NCI-H510A treated with DMSO at 0.1 percent for 48 hours (cell line): ENCODE results near the gene PPP1R12B.
"Not testable (repeated sequence)": the region's sequence is repeated elsewhere in the genome, so short reads cannot be mapped to it uniquely, and the experiment has no call there.

Experiments
- DNase-seq: peaks from one replicate; lab custom pipeline; 2025; lab: John Stamatoyannopoulos, UW

Gene PPP1R12B

DNA sequence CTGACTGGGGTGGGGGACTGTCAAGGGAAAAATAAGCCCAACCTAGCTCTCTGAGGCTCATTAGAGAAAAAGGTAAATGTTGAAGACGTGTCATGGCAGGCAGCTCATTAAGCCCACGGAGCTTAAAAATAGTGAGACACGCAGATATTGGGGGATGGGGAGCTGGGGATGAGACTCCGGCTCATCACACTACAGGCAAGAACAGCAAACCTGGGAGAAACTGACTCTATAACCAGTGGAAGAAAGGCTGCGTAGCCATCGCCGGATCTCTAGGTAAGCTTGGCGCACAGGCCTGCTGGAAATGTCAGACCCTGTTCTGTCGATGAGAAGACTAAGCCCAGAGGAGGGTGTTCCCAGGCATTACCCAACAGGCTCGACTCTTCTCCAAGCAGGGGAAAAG, 283.7 kb downstream of the PPP1R12B start:
- DNase-seq: no peak

DNA sequence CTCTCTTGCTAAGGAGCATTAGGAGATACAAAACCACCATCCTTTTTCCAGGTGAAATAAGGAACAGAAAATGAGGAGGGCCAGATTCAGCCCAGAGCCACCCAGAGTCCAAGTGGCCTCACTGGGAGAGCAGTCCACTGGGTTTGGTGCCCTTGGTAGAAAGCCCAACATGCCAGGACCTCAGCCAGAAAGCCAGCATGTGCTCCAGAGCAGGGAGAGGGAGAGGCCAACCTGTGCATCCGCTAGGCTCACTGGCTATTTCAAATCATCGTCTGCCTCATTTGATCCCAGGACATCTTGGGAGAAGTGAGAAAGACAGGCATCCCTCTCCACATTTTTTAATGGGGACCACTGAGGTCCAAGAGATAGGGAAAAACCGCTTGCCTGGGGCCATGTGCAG, 287.7 kb downstream of the PPP1R12B start:
- not testable (repeated sequence) for DNase-seq

DNA sequence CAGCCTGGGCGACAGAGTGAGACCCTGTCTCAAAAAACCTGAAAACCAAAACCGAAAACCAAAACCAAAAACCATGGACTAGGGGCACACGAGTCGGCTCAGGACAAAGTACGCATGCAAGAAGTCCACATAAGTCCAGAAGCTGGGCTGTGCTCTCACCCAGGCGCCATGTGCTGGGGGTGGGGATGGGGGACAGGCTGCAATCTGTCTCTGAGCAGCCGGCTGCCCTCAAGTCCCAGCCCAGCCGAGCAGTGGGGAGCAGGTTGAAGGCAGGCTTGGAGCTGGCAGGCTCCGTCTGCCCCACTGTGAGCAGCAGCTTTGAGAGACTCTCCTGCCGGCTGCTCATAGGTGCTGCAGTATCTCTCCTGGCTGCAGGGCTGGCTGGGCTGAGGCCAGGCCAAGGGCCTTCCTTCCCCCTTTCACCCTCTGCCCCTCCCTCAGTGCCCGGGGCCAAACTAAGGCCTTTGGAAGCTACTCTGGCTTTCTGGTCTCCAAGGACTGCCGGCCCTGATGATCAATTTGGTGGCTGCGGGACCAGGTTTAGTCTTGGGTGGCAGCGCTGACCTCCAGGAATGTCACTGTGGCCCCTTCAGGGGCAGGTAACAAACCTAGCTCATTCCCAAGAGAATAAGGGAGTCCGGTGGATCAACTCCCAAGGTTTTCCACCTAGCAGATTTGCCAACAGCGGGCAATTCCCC, 289.0 kb downstream of the PPP1R12B start:
- not testable (repeated sequence) for DNase-seq

DNA sequence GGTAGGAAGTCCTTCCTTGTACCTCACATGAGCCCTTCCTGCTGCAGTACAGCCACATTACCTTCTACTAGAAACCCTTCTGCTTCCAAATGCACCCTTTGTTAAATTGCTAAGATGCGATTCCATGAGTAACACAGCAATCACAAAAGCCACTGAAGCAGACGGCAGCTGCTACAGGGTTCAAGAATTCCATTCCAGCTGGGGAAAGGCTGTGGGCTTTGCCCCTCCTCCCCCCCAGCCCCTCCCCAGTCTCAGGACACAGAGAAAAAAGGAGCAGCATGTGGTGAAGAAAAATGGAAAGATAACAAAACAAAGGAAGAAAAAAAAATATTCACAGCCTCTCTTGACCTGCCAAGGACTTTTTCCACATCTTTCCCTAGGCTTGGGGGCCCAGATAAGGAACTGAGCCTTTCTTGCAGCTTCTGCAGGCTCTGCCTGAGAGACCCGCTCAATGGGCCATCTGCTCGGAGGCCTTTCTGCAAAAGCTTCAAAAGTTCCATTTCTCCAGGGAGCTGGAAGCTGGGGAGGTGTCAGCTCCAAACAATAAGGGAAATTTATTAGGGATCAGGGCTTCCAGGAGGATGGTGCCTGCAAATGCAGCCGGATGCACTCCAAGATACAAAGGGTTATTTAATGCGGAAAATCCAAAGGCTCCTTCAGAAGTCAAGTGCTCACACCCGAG, 289.7 kb downstream of the PPP1R12B start:
- no peak for DNase-seq

DNA sequence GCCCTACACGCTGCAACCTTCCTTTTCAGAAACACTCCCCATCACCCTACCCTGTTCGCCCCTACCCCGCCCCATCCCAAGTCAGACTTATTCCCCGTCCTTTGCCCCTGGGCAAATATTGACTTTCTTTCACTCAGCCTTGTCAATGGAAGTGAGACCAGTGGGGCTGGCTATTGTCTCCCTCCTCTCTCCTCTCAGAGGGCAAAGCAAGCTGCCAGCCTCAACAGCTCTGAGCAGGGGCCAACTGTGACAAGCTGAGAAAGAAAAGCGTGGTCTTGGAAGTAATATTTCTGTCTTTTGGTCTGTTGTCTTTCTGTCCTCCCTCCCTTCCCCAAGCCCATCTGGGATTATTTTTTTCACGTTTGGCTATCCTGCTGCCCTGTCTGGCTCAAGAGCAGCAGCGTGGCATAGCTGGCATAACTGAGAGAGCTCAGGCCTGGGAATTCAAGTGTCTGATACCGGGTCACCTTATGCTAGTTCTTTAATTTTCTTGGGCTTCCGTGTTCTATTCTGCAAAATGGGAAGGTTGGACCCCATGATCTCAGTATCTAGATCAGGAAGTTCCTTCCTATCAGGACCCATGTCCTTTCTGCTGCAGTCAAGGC, 290.3 kb downstream of the PPP1R12B start:
- DNase-seq: peak; percentile 23

DNA sequence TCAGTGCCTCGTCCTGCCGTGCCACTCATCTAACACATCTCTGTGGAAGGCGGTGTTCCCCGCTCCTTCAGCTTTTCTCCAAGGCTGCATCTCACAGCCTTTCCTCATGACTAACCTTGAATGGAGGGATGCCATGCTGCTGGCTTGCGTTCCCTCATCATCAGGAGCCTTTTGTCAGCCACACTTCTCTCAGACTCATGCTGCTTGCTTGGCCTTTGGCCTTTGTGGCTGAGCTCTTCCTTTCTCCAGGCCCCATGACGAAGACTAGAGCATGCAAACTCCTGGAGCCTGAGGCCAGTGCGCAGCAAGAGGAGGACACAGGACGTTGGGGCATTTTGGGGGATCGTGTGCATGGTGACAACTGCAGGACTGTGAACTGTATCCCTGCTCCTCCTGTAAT, 291.0 kb downstream of the PPP1R12B start:
- no peak for DNase-seq

DNA sequence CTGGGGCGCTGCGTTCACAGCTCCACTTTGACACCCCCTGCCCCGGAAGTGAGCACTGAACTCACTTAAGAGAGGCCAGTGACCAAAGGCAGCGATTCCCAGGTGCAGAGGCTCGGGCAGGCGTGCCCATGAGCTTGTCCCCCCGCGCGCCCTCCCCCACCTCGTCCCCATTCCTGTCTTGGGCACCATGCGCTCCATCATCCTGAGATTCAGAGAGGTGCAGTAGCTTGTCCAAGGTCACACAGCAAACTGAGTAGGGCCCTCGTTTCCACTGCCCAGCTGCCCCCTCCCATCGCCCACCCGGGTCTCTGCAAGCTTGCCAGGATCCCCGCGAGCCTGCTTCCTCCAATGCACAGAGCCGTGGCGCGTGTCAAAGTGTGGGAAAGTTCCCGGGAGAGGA, 293.7 kb downstream of the PPP1R12B start:
- no peak for DNase-seq
